RWPE2 (cell line): ENCODE results near the gene SKP1.

Experiments
- ATAC-seq: fragments of 200-7000 bp; cut with Tn5 transposase; 3 replicates; pipeline ENCODE4 v1.9.1; 2021; ENCODE audit warnings: low read depth
- DNase-seq: peaks from one replicate; pipeline ENCODE4 v3.0.0-alpha.2; 2020; ENCODE audit warnings: low spot score
- H3K27ac ChIP-seq: fragments of 450-650 bp; 2 replicates; pipeline ENCODE4 v1.5.1; 2017; ENCODE audit warnings: mild to moderate bottlenecking; ENCODE audit not compliant: poor library complexity, severe bottlenecking
- H3K27me3 ChIP-seq: fragments of 250-450 bp; sonication (Bioruptor Pico); 2 replicates; pipeline ENCODE4 v1.5.1; 2021; ENCODE audit warnings: mild to moderate bottlenecking, moderate library complexity; ENCODE audit not compliant: insufficient read depth, poor library complexity, severe bottlenecking
- H3K36me3 ChIP-seq: fragments of 250-450 bp; sonication (Bioruptor Pico); 2 replicates; pipeline ENCODE4 v1.5.1; 2020; ENCODE audit warnings: low read depth, mild to moderate bottlenecking, moderate library complexity
- H3K4me1 ChIP-seq: fragments of 250-450 bp; sonication (Bioruptor Pico); 2 replicates; pipeline ENCODE4 v1.5.1; 2021; ENCODE audit warnings: mild to moderate bottlenecking, moderate library complexity; ENCODE audit not compliant: insufficient read depth, poor library complexity, severe bottlenecking
- H3K4me3 ChIP-seq: fragments of 250-450 bp; sonication (Bioruptor Pico); 2 replicates; pipeline ENCODE4 v1.5.1; 2021; ENCODE audit warnings: mild to moderate bottlenecking, moderate library complexity; ENCODE audit not compliant: severe bottlenecking
- H3K9me3 ChIP-seq: fragments of 250-450 bp; sonication (Bioruptor Pico); 2 replicates; pipeline ENCODE4 v1.5.1; 2021; ENCODE audit warnings: mild to moderate bottlenecking, moderate library complexity; ENCODE audit not compliant: severe bottlenecking
- CTCF ChIP-seq: fragments of 450-650 bp; IDR thresholded peaks from one replicate; pipeline ENCODE4 v1.5.1; 2017; ENCODE audit warnings: mild to moderate bottlenecking, moderate library complexity; ENCODE audit not compliant: poor library complexity, severe bottlenecking

The SKP1 gene

GRCh38 chr5:134113363-134113889 lies 63.3 kb downstream of the SKP1 start:
- Histone ChIP-seq H3K27me3 (no peaks in the 10 kb centered on the region), H3K4me3 (no peak overlapping the region), H3K9me3 (no peaks in the 10 kb centered on the region), H3K27ac (no peak overlapping the region), H3K36me3 (no peaks in the 10 kb centered on the region), H3K4me1 (peaks cover 9% of the 10 kb centered on the region)
- DNase-seq, result no peak
- no peak for ATAC-seq
- TF ChIP-seq CTCF, result no peak

GRCh38 chr5:134112726-134113362 lies 63.9 kb downstream of the SKP1 start:
- ATAC-seq (no peak), DNase-seq (no peak)
- Histone ChIP-seq H3K4me3 (no peak overlapping the region), H3K27ac (no peak overlapping the region), H3K36me3 (no peaks in the 10 kb centered on the region), H3K4me1 (peaks cover 9% of the 10 kb centered on the region), H3K9me3 (no peaks in the 10 kb centered on the region), H3K27me3 (no peaks in the 10 kb centered on the region)
- no peak for TF ChIP-seq CTCF

DNA sequence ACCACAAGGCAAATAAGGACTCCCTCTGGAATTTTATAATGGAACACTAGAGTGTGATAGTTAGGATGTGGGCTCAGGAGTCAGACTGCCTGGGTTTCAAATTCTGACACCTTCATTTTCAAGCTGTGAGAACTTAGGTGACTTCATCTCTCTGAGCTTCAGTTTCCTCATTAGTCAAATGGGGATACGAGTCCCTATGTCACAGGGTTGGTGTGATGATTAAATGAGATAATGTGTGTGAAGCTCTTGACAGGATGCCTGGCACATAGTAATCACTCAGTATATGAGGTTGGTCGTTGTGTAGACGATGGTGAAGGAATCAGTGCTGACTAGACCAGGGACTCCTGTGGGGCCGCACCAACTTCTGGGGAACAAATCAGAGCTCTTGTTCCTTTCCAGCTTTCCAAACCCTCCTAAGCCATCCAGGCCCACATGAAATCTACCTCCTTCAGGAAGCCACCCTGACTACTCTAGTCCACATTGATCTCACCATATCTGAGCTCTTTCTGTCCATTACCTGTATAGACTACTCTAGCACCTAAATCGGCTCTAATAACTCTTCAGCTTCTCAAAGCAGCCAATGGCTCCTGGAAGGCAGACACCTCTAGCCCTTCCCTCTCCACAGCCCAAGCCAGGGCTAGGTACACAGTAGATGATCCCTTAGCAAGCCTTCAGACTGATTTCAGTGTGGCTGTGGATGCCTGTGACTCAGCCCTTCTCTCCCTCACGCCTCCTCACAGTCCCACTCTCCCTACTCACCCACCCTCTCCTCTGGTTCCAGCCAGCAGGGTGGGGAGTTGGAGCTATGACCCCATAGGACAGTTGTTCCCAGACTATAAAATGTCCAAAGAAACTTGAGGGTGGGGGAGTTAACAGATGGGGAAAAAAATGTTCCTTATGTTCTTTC lies 64.8 kb downstream of the SKP1 start:
- DNase-seq, result no peak
- H3K27me3 ChIP-seq, result no peaks in the 10 kb centered on the region

GRCh38 chr5:134110382-134110781 lies 66.4 kb downstream of the SKP1 start:
- no peaks in the 10 kb centered on the region for H3K36me3 ChIP-seq
- no peak overlapping the region for H3K4me3 ChIP-seq
- ATAC-seq (peak; percentile 56), DNase-seq (peak; percentile 80)
- H3K9me3 ChIP-seq, result no peaks in the 10 kb centered on the region
- TF ChIP-seq CTCF, result no peak
- H3K27ac ChIP-seq, result no peak overlapping the region
- H3K27me3 ChIP-seq, result no peaks in the 10 kb centered on the region
- peaks cover 9% of the 10 kb centered on the region for H3K4me1 ChIP-seq

More for the DNA sequence above, 64.8 kb downstream of the SKP1 start:
- ATAC-seq, result 0 out of 3 replicates have a peak, but pooled peaks have one; percentile 15
- no peak overlapping the region for H3K27ac ChIP-seq
- no peak overlapping the region for H3K4me3 ChIP-seq
- peaks cover 9% of the 10 kb centered on the region for H3K4me1 ChIP-seq
- no peaks in the 10 kb centered on the region for H3K36me3 ChIP-seq
- TF ChIP-seq CTCF, result no peak
- no peaks in the 10 kb centered on the region for H3K9me3 ChIP-seq
